Sigmoid colon (tissue), 7 donors: Measurements from ENCODE around the gene FOXO6. TPM values are rescaled to one million over a fixed set of nuclear protein-coding genes. Genes with fewer than 3 reads are reported as not detected.
A peak's percentile ranks its signal among the peaks of the same experiment; 100 is the strongest.

Experiments used
- DNase-seq: peaks from one replicate; pipeline ENCODE4 v3.0.0-alpha.2; 2019
- H3K27ac ChIP-seq, 4 donors: fragments of 200-600 bp; sonication (generic); one replicate each; pipeline ENCODE4 v1.5.1; 2016 to 2019; ENCODE audit warnings: mild to moderate bottlenecking in 1 of 4
- H3K27me3 ChIP-seq, 3 donors: fragments of 200-600 bp; sonication (generic); one replicate each; pipeline ENCODE4 v1.5.1; 2019; ENCODE audit warnings: mild to moderate bottlenecking in 1 of 3
- H3K36me3 ChIP-seq, 4 donors: fragments of 200-600 bp; sonication (generic); one replicate each; pipeline ENCODE4 v1.5.1; 2016 to 2019
- H3K4me1 ChIP-seq, 4 donors: fragments of 200-600 bp; sonication (generic); one replicate each; pipeline ENCODE4 v1.5.1; 2017 to 2019
- H3K4me3 ChIP-seq, 4 donors: fragments of 200-600 bp; sonication (generic); one replicate each; pipeline ENCODE4 v1.5.1; 2017 to 2019; ENCODE audit warnings: mild to moderate bottlenecking in 2 of 4, moderate library complexity in 1 of 4
- H3K9me3 ChIP-seq, 4 donors: fragments of 200-600 bp in 3 of 4; sonication (generic) in 3 of 4; one replicate each; pipeline versions ENCODE4 v1.5.1 to v1.6.1; 2013 to 2019
- CTCF ChIP-seq, 4 experiments: fragments of 450-650 bp in 3 of 4; fragments of 200-600 bp in 1 of 4; IDR thresholded peaks; one replicate each; pipeline ENCODE4 v1.5.1; 2016 to 2019; ENCODE audit warnings: antibody characterized with exemption in 4 of 4, mild to moderate bottlenecking in 3 of 4, moderate library complexity in 2 of 4
- EP300 ChIP-seq, 4 donors: sonication (generic); formaldehyde crosslinking; IDR thresholded peaks; one replicate each; pipeline ENCODE4 v1.6.1; 2017; ENCODE audit warnings: antibody characterized with exemption in 4 of 4
- POLR2A ChIP-seq, 2 donors: fragments of 450-650 bp; IDR thresholded peaks; one replicate each; pipeline ENCODE4 v1.6.1; 2016; ENCODE audit warnings: antibody characterized with exemption in 2 of 2, mild to moderate bottlenecking in 2 of 2, moderate library complexity in 2 of 2
- POLR2AphosphoS5 ChIP-seq, 4 donors: sonication (generic); formaldehyde crosslinking; IDR thresholded peaks; one replicate each; pipeline ENCODE4 v1.6.1; 2017; ENCODE audit warnings: antibody characterized with exemption in 4 of 4
- WGBS, 2 donors: extraction: QIAGEN DNeasy Blood & Tissue Kit; methylation state at CpG; one replicate each; pipeline ENCODE4 v1.1.7; 2013; 5-methylcytosine and 5-hydroxymethylcytosine counted together
- intact Hi-C: fragments of 100-400 bp; cut with DNase I; formaldehyde crosslinking; loops from one replicate; pipeline ENCODE4 v1.15.1; 2023
- polyA plus RNA-seq, 3 donors: library from polyadenylated mRNA; stranded (reverse); fragments of 200-250 nt; gene quantifications; one replicate each; pipeline ENCODE4 v1.2.3, GENCODE V29; 2013
- total RNA-seq, 4 donors: library from RNA; depleted of rRNA; stranded (reverse); fragments of >200 nt; gene quantifications; one replicate each; pipeline ENCODE4 v1.1.0, GENCODE V29; 2016
- donor health status: healthy with polysubstance abuse.
- donor health status: Bipolar disorder and iron deficiency.
- donor health status: healthy.

FOXO6 gene
- total and polyA plus RNA-seq, 7 donors, result 0.20 to 1.4 (median 0.81) TPM; not detected in 2

- DNase-seq, result peak; percentile 88
- peaks cover 0 to 60% (median 52%) of the 10 kb centered on the region in 4 donors for H3K4me1 ChIP-seq
- H3K27me3 ChIP-seq, result no peaks in the 10 kb centered on the region
- intact Hi-C loops, result loop anchor here (1.0 to 5.0 kb wide), 3 partner anchors 21 to 795 kb away; partner anchors contain the start of gene FOXO6
- H3K4me3 ChIP-seq, result peak overlapping the region; percentile 43 to 69 (median 66)
- 1 to 4% methylated on average over 48 of the region's 48 CpGs for WGBS, 2 donors
- peaks cover 0 to 10% (median 0%) of the 10 kb centered on the region in 4 donors for H3K36me3 ChIP-seq
- TF ChIP-seq POLR2A (IDR thresholded peaks at IDR 0.05), result no peak
- TF ChIP-seq POLR2AphosphoS5 (IDR thresholded peaks at IDR 0.05), result peak; percentile 42 to 53 (median 46)
- no peak for TF ChIP-seq CTCF (IDR thresholded peaks at IDR 0.05)
- no peak for TF ChIP-seq EP300 (IDR thresholded peaks at IDR 0.05)
- no peaks in the 10 kb centered on the region for H3K9me3 ChIP-seq
- H3K27ac ChIP-seq, result peak overlapping the region; percentile 96 to 100 (median 98)
Observed at GRCh38 chr1:41382480-41383090, 21.4 kb downstream of the FOXO6 start.

- TF ChIP-seq POLR2A (IDR thresholded peaks at IDR 0.05) (no peak), EP300 (IDR thresholded peaks at IDR 0.05) (no peak), CTCF (IDR thresholded peaks at IDR 0.05) (no peak), POLR2AphosphoS5 (IDR thresholded peaks at IDR 0.05) (no peak)
- intact Hi-C loops, result loop anchor here (5.0 kb wide), 2 partner anchors 114 to 794 kb away; no protein-coding TSS in a partner anchor
- peak overlapping the region; percentile 43 to 69 (median 66) for H3K4me3 ChIP-seq
- no peak for DNase-seq
- peaks cover 0 to 4% (median 0%) of the 10 kb centered on the region in 4 donors for H3K36me3 ChIP-seq
- WGBS, 2 donors, result 12 to 13% methylated on average over 45 of the region's 45 CpGs
- peaks cover 0 to 67% (median 59%) of the 10 kb centered on the region in 4 donors for H3K4me1 ChIP-seq
- H3K9me3 ChIP-seq, result no peaks in the 10 kb centered on the region
- H3K27me3 ChIP-seq, result no peaks in the 10 kb centered on the region
- H3K27ac ChIP-seq, result peak overlapping the region; percentile 96 to 100 (median 98)
Observed at GRCh38 chr1:41383094-41383852, 22.0 kb downstream of the FOXO6 start.

DNA sequence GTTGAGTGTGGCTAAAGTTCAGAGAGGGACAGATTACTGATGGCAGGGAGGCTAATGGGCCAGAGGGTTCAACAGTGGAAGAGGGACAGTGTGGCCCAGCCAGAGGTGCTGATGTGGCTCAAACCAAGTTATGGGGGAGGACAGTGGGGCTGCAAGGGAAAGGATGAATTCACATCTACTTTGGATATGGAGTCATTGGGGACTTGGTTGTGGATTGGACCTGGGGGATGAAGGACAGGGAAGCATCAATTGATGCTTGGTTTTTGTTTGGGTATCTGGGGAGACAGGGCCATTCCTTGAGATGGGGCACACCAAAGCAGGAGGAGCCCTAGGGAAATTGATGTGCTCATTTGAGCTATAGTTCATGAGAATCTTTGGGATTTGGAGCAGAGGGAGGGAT lies 23.3 kb downstream of the FOXO6 start:
- DNase-seq, result no peak
- Histone ChIP-seq H3K27ac (no peak overlapping the region), H3K4me3 (no peak overlapping the region), H3K27me3 (no peaks in the 10 kb centered on the region), H3K36me3 (no peaks in the 10 kb centered on the region), H3K4me1 (peaks cover 0 to 72% (median 64%) of the 10 kb centered on the region in 4 donors), H3K9me3 (no peaks in the 10 kb centered on the region)
- TF ChIP-seq POLR2A (IDR thresholded peaks at IDR 0.05) (no peak), POLR2AphosphoS5 (IDR thresholded peaks at IDR 0.05) (no peak), CTCF (IDR thresholded peaks at IDR 0.05) (no peak), EP300 (IDR thresholded peaks at IDR 0.05) (no peak)
- intact Hi-C loops, result loop anchor here (5.0 kb wide), 2 partner anchors 113 to 793 kb away; no protein-coding TSS in a partner anchor

GRCh38 chr1:41385398-41386195 lies 24.4 kb downstream of the FOXO6 start:
- intact Hi-C loops, result no loop called here
- Histone ChIP-seq H3K4me3 (no peak overlapping the region), H3K36me3 (no peaks in the 10 kb centered on the region), H3K27me3 (no peaks in the 10 kb centered on the region), H3K9me3 (no peaks in the 10 kb centered on the region), H3K27ac (peak overlapping the region in 2 of 4 donors; percentile 15 to 50), H3K4me1 (peaks cover 0 to 62% (median 61%) of the 10 kb centered on the region in 4 donors)
- peak; percentile 63 for DNase-seq
- TF ChIP-seq CTCF (IDR thresholded peaks at IDR 0.05) (no peak), EP300 (IDR thresholded peaks at IDR 0.05) (no peak), POLR2A (IDR thresholded peaks at IDR 0.05) (no peak), POLR2AphosphoS5 (IDR thresholded peaks at IDR 0.05) (no peak)
- WGBS, 2 donors, result 68 to 72% methylated on average over 12 of the region's 12 CpGs
